Measurements from ENCODE around the gene TSC22D3.
"Not testable (repeated sequence)": the region's sequence is repeated elsewhere in the genome, so short reads cannot be mapped to it uniquely, and the experiment has no call there.

The TSC22D3 gene

DNA sequence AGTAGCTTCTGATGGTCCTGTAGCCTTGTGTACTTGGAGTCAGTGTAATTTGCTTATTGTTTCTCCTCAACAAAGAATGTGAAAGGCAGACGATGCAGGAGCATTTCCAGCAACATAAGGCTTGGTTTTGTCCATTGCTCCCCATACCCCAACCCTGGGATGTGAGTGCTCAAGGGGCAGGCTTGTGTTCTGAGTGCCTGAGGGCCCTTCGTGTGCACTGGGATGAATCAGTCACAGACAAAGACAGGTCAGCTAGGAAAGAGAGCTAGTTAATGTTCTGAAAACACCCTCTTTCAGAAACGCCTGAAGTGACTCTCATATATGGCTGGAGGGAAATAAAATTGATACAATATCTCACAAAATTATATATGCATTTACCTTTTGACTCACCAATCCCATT, 88.1 kb downstream of the TSC22D3 start:
- Histone ChIP-seq H3K4me1 (ENCODE audit: insufficient read depth, low read length, severe bottlenecking) (peaks cover 6% of the 10 kb centered on the region), H3K36me3 (ENCODE audit: insufficient read depth, low read length) (no peaks in the 10 kb centered on the region), H3K9me2 (ENCODE audit: low read depth, low read length) (no peaks in the 10 kb centered on the region), H4K20me1 (ENCODE audit: insufficient read depth, low read length) (no peaks in the 10 kb centered on the region), H3K27ac (ENCODE audit: low read depth, low read length, poor library complexity, severe bottlenecking) (no peak overlapping the region), H3K9me3 (ENCODE audit: low read length) (no peaks in the 10 kb centered on the region), H3K27me3 (ENCODE audit: insufficient read depth, low read length) (no peaks in the 10 kb centered on the region), H3F3A (ENCODE audit: insufficient read depth, low read length) (no peaks in the 10 kb centered on the region), H3K9ac (ENCODE audit: low read length) (no peak overlapping the region), H2AFZ (ENCODE audit: low read length) (no peak overlapping the region), H3K4me2 (ENCODE audit: low read length) (no peak overlapping the region), H3K79me2 (ENCODE audit: insufficient read depth, low read length) (no peaks in the 10 kb centered on the region), H3K4me3 (ENCODE audit: low read depth, low read length, poor library complexity, severe bottlenecking) (no peak overlapping the region)
- TF ChIP-seq, protein P1, sequence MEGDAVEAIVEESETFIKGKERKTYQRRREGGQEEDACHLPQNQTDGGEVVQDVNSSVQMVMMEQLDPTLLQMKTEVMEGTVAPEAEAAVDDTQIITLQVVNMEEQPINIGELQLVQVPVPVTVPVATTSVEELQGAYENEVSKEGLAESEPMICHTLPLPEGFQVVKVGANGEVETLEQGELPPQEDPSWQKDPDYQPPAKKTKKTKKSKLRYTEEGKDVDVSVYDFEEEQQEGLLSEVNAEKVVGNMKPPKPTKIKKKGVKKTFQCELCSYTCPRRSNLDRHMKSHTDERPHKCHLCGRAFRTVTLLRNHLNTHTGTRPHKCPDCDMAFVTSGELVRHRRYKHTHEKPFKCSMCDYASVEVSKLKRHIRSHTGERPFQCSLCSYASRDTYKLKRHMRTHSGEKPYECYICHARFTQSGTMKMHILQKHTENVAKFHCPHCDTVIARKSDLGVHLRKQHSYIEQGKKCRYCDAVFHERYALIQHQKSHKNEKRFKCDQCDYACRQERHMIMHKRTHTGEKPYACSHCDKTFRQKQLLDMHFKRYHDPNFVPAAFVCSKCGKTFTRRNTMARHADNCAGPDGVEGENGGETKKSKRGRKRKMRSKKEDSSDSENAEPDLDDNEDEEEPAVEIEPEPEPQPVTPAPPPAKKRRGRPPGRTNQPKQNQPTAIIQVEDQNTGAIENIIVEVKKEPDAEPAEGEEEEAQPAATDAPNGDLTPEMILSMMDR (IDR thresholded peaks at IDR 0.05; ENCODE audit: low read length), result no peak
- TF ChIP-seq EZH2 (IDR thresholded peaks at IDR 0.05; ENCODE audit: borderline replicate concordance, low read length), result no peak

DNA sequence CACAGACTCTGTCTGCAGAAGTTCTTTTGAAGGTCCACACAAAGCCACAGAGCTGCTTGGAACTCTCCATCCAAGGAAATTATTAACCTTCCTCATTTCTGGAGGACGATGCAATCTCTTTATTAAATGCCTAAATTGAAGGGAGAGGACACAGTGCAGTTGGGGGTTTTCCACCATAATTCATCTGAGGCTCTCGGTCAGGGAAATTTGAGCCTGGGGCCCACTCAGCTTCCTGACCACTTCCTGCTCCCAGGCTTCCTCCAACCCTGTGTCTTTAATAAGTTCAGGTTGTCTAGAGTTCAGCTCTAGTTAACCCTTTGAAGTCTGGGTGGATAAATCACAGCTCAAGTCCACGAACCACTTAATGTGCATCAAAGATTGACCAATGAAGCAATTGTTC, 88.8 kb downstream of the TSC22D3 start:
- no peak overlapping the region for H2AFZ ChIP-seq (ENCODE audit: low read length)
- H3F3A ChIP-seq (ENCODE audit: insufficient read depth, low read length), result no peaks in the 10 kb centered on the region
- no peaks in the 10 kb centered on the region for H3K79me2 ChIP-seq (ENCODE audit: insufficient read depth, low read length)
- H3K36me3 ChIP-seq (ENCODE audit: insufficient read depth, low read length), result no peaks in the 10 kb centered on the region
- H3K27me3 ChIP-seq (ENCODE audit: insufficient read depth, low read length), result no peaks in the 10 kb centered on the region
- H3K4me3 ChIP-seq (ENCODE audit: low read depth, low read length, poor library complexity, severe bottlenecking), result no peak overlapping the region
- H4K20me1 ChIP-seq (ENCODE audit: insufficient read depth, low read length), result no peaks in the 10 kb centered on the region
- no peaks in the 10 kb centered on the region for H3K9me3 ChIP-seq (ENCODE audit: low read length)
- TF ChIP-seq EZH2 (IDR thresholded peaks at IDR 0.05; ENCODE audit: borderline replicate concordance, low read length), result no peak
- TF ChIP-seq, protein P1 (IDR thresholded peaks at IDR 0.05; ENCODE audit: low read length), result no peak
- H3K27ac ChIP-seq (ENCODE audit: low read depth, low read length, poor library complexity, severe bottlenecking), result no peak overlapping the region
- H3K9me2 ChIP-seq (ENCODE audit: low read depth, low read length), result no peaks in the 10 kb centered on the region
- H3K9ac ChIP-seq (ENCODE audit: low read length), result no peak overlapping the region
- no peak overlapping the region for H3K4me2 ChIP-seq (ENCODE audit: low read length)
- peaks cover 6% of the 10 kb centered on the region for H3K4me1 ChIP-seq (ENCODE audit: insufficient read depth, low read length, severe bottlenecking)

DNA sequence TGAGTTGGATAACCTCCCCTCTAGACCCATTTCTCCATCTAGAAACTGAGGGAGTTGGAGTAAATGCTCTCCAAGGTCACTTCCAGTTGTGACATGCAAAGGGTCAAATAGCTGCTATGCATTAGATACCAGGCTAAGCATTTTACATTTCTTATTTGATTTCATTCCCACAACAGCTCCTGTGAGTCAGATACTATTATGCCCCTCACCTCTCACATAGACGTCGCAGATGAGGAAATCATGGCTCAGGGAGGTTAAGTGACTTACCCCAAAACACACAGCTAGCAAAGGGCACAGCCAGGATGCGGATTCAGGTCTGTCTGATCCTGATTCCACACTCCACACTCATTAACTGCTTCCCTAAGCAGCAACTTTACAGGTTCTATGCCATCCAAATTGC, 89.6 kb downstream of the TSC22D3 start:
- Histone ChIP-seq H3K9me2 (ENCODE audit: low read depth, low read length) (no peaks in the 10 kb centered on the region), H3K9me3 (ENCODE audit: low read length) (no peaks in the 10 kb centered on the region), H4K20me1 (ENCODE audit: insufficient read depth, low read length) (no peaks in the 10 kb centered on the region), H3K79me2 (ENCODE audit: insufficient read depth, low read length) (no peaks in the 10 kb centered on the region), H3K9ac (ENCODE audit: low read length) (no peak overlapping the region), H3K4me1 (ENCODE audit: insufficient read depth, low read length, severe bottlenecking) (peaks cover 6% of the 10 kb centered on the region), H3K36me3 (ENCODE audit: insufficient read depth, low read length) (no peaks in the 10 kb centered on the region), H3F3A (ENCODE audit: insufficient read depth, low read length) (no peaks in the 10 kb centered on the region), H3K27ac (ENCODE audit: low read depth, low read length, poor library complexity, severe bottlenecking) (no peak overlapping the region), H2AFZ (ENCODE audit: low read length) (no peak overlapping the region), H3K27me3 (ENCODE audit: insufficient read depth, low read length) (no peaks in the 10 kb centered on the region), H3K4me2 (ENCODE audit: low read length) (no peak overlapping the region), H3K4me3 (ENCODE audit: low read depth, low read length, poor library complexity, severe bottlenecking) (no peak overlapping the region)
- TF ChIP-seq, protein P1 (IDR thresholded peaks at IDR 0.05; ENCODE audit: low read length), result no peak
- no peak for TF ChIP-seq EZH2 (IDR thresholded peaks at IDR 0.05; ENCODE audit: borderline replicate concordance, low read length)

GRCh38 chrX:107685586-107685985, 90.0 kb downstream of the TSC22D3 start:
- H3K36me3 ChIP-seq (ENCODE audit: insufficient read depth, low read length); H3F3A ChIP-seq (ENCODE audit: insufficient read depth, low read length); H3K9ac ChIP-seq (ENCODE audit: low read length); H3K9me3 ChIP-seq (ENCODE audit: low read length); H3K4me1 ChIP-seq (ENCODE audit: insufficient read depth, low read length, severe bottlenecking); H4K20me1 ChIP-seq (ENCODE audit: insufficient read depth, low read length); H3K4me2 ChIP-seq (ENCODE audit: low read length); H3K4me3 ChIP-seq (ENCODE audit: low read depth, low read length, poor library complexity, severe bottlenecking); H3K79me2 ChIP-seq (ENCODE audit: insufficient read depth, low read length); H2AFZ ChIP-seq (ENCODE audit: low read length); H3K27ac ChIP-seq (ENCODE audit: low read depth, low read length, poor library complexity, severe bottlenecking); H3K9me2 ChIP-seq (ENCODE audit: low read depth, low read length); H3K27me3 ChIP-seq (ENCODE audit: insufficient read depth, low read length): not testable (repeated sequence)

Data from OCI-LY1 (cell line).